GM19023 (cell line): ENCODE data around the gene PPTC7.
"Not testable (repeated sequence)": the region's sequence is repeated elsewhere in the genome, so short reads cannot be mapped to it uniquely, and the experiment has no call there.

ENCODE experiments used
- ATAC-seq: cut with Tn5 transposase; IDR thresholded peaks from one replicate; pipeline ENCODE4 v1.9.1; 2021; ENCODE audit warnings: mild to moderate bottlenecking, moderate library complexity; ENCODE audit not compliant: unreplicated experiment

Gene PPTC7

DNA sequence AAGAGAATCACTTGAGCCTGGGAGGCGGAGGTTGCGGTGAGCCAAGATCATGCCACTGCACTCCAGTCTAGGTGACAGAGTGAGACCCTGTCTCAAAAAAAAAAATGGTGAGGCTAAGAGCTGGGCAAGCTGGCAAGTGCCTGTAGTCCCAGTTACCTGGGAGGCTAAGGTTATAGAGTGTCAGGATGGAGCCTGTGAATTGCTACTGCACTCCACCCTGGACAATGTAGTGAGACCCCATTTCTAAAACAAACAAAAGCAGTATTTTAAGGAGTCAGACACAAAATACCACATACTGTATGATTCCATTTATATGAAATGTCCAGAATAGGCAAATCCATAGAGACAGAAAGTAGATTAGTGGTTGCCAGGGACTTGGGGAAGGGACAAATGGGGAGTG is 4.0 kb upstream of the PPTC7 start:
- ATAC-seq = not testable (repeated sequence)

DNA sequence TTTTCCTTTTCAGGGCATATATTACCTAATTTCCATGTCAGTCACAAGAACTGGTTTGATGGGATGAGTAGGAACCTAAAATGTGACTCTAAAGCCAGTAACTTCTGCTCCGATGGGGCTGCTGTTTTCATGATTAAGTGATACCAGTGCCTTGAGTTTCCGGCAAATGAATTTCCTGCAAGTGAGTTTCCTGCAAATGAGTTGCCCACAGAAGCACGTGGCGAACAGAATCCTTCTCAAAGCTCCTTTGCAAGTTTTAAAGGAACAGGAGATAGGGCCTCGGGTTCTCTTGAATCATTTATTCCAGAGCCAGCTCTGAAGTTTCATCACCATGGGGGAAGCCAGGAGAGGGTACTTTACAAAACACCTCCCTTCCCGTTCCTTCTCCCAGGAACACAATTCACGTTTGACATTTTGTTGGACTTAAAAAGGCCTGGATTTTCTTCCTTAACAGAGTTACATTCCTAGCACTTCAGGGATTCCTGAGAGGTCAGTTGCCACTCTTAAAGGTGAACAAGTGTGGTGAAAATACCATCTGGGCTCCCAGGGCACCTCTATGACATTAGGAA is 2.2 kb upstream of the PPTC7 start:
- no peak for ATAC-seq

DNA sequence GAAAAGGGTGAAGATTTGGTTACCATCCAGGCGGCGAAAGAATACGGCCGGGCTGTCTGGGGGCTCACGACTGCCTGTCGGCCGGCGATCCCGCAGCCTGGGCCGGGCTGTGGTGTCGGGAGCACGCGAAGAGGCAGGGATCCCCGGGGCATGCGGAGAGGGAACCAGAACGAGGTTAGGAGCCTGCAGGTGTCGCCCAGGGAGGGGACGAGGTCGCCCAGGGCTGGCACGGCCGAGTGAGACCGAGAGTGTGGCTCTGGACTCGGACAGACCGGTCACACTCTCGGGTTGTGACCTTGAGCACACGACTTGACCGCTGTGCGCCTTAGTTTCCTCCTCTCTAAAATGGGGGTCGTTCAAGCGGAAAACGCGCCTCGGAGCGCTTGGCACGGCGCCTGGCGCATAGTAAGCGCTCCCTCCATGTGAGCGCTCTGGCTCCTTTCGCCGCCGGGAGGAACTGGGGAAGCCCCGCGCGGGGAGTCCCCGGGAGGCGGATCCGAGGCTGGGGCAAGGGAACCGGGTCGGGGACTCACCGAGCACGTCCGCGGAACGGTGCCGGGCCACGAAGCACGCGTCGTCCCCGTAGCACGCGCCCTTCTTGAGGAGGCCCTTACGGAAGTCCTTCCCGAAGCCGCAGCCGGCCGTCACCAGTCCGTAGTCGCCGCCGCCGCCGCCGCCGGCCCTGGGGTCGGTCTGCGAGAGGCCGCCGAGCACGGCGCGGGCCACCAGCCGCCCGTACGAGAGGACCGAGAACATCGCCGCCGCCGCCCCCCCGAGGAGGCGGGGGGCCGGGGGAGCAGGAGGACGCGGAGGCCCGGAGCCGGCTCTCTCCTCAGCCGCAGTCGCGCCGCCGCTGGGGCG is 612 bp downstream of the PPTC7 start:
- peak; percentile 38 for ATAC-seq

DNA sequence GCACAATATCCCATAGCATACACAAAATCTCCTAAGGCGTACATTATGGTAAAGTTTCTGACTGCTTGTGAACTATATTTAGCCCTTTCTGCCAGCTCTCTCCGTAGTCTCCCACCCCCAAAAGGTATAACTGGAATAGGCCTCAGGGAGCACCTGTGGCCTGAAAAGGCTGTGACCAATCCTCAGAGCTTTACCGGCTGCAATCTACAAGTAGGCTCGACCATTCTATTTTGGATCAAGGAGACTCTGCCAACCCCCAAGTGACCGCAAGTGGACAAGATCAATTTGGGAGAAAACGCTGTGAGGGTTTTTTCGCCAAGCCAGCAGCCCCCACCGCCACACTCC is 1.2 kb downstream of the PPTC7 start:
- no peak for ATAC-seq

DNA sequence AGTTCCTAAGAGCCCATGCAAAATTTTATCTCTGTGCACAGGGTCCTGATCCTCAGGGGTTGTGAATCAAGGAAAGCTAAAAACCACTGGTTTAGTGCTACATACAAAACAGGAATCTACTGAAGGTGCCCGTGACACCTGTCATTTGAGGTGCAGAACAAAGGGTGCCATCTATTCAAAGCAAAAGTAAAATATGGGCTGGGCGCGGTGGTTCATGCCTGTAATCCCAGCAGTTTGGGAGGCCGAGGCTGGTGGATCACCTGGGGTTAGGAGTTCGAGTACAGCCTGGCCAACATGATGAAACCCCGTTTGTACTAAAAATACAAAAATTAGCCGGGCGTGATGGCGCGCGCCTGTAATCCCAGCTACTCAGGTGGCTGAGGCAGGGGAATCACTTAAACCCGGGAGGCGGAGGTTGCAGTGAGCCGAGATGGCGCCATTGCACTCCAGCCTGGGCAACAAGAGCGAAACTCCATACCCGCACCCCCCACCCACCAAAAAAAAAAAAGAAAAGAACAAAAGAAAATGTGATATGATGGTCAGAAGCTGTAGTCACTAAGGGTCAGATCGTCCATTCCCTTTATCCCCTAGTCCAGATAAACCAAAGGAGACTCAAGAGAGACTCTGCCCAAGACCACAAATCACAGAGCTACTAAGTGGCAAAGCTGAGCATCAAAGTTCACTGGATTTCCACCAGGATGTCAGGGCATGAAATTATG is 3.4 kb downstream of the PPTC7 start:
- no peak for ATAC-seq

DNA sequence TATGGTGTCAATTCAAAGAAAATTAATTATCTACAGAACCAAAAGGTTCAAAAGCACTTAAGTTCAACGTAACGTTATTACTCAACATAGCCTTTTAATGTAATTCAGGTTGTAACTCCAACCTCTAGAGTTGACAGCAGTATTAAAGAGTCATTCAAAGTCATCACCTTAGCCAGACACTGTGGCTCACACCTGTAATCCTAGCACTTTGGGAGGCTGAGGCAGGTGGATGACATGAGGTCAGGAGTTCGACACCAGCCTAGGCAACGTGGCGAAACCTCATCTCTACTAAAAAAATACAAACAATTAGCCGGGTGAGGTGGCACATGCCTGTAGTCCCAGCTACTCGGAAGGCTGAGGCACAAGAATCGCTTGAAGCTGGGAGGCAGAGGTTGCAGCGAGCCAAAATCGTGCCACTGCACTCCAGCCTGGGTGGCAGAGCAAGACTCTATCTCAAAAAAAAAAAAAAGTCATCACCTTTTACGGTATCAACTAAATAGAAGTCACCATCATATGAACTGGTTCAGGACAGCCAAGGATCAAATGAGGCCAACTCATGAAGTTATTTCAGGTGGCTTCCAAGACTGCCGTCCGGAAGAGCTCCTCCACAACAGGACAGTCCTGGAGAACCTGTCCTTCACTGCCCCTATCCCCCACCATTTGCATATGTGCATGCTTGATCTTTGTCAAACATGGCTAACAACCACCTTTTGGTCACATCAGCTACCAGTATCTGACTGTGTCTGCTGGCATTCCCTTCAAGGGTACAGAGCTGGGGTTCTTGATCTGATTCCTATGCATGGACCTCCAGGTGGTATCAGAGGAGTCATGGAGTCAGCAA is 4.2 kb downstream of the PPTC7 start:
- ATAC-seq = no peak

DNA sequence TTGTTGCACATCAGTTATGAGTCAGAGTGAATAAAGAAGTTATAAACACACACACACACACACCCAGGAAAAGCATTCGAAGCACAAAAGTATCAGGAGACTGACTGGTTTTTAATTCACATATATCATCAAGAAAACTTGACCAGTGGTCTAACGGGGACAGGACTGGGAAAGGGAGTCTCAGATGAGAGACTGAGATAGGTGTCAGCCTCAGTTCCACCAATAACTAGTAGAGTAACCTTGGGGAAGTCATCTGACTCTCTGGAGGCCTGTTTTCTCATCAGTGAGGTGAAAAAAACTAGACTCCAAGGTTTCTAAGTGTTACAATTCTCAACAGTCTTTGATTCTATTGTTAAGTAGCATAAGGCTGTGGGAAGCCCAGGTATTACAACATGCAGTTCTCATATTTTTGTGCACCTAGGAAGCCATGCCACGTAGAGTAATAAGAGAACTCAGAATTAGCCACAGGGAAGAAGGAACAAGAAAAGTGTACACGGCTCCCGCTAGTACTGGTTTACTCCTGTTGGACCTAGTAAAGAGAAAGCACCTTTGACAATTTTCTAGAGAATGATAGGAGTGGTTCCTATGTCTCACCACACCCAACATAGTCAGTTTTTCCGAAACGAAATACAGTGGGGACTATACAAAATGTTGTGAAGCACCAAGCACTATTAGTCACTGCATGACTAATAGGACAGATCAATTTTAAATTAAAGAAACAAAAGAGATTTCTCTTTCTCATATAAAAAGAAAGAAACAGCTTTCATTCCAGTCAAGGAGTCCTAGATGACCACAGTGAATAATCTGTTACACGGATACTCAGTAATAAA is 5.0 kb downstream of the PPTC7 start:
- ATAC-seq = no peak

DNA sequence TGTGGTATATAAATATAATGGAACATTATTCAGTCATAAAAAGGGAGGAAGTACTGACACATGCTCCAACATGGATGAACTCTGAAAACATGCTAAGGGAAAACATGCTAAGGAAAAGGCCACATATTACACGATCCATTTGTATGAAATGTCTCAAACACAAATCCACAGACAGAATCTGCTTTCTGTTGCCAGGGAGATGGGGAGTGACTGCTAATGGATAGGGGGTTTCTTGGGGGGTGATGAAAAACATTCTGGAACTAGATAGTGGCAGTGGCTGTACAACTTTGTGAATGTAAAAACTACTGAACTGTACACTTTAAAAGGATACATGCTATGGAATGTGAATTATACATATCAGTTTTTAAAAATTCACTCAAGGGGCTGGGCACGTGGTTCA is 6.6 kb downstream of the PPTC7 start:
- no peak for ATAC-seq

DNA sequence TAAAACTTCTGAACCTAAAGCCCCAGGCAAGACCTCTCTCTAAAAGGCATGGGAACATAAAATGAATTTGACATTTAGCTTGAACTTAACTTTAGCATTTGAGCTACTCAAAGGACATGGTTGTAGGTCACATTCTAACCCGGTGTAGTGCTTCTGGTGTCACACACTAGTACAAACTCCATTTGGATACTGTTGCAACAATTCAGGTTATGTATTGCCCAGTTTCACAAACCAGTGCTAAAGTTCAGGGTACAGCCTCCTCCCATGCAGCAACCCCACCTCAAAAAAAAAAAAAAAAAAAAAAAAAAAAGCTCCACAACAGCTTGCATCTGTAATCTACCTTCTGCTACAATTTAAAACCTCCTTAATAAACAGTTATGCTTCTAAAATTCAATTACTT is 7.8 kb downstream of the PPTC7 start:
- no peak for ATAC-seq

DNA sequence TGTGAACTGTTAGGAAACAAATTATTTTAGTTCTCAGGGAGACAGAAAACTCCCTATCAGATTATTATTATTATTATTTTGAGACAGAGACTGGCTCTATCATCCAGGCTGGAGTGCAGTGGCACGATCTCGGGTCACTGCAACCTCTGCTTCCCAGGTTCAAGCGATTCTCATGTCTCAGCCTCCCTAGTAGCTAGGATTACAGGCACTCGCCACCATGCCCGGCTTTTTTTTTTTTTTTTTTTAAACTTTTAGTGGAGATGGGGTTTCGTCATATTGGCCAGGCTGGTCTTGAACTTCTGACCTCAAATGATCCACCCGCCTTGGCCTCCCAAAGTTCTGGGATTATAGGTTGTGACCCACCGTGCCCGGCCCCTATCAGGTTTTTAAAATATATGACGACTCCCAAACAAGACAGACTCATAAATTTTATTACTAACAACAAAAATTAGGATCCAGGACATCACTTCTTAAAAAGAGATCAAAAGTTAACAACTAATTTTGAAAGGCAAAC is 8.3 kb downstream of the PPTC7 start:
- ATAC-seq = not testable (repeated sequence)

DNA sequence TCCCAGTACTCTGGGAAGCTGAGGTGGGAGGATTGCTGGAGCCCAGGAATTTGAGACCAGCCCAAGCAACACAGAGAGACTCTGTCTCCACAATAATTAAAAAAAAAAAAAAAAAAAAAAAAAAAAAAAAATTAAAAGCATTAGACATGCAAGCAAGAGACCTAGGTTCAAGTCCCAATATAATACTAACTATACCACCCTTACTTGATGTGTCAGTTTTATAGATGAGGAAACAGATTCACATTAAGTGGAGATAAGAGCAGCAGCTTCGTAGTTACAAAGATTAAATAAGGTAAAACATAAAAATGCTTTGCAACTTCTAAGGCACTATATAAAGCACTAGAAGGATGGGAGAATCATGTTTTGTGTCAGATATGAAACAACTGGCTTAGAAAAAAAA is 9.1 kb downstream of the PPTC7 start:
- ATAC-seq = no peak

DNA sequence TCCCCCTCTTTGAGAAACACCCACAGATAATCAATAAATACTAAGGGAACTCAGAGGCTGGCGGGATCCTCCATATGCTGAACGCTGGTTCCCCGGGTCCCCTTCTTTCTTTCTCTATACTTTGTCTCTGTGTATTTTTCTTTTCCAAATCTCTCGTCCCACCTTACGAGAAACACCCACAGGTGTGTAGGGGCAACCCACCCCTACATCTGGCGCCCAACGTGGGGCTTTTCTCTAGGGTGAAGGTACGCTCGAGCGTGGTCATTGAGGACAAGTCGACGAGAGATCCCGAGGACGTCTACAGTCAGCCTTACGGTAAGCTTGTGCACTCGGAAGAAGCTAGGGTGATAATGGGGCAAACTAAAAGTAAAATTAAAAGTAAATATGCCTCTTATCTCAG is 12.3 kb downstream of the PPTC7 start:
- ATAC-seq = not testable (repeated sequence)

DNA sequence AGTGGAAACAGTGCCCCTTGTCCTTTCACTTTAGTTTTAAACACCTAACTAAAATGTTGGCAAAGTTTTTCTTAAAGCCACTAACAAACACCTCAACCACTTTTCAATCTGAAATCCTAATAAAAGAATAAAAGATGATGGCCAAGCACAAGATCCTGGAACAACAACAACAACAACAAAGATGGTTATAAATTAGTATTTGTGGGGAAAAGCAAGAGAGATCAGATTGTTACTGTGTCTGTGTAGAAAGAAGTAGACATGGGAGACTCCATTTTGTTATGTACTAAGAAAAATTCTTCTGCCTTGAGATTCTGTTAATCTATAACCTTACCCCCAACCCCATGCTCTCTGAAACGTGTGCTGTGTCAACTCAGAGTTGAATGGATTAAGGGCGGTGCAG is 13.3 kb downstream of the PPTC7 start:
- ATAC-seq = not testable (repeated sequence)

DNA sequence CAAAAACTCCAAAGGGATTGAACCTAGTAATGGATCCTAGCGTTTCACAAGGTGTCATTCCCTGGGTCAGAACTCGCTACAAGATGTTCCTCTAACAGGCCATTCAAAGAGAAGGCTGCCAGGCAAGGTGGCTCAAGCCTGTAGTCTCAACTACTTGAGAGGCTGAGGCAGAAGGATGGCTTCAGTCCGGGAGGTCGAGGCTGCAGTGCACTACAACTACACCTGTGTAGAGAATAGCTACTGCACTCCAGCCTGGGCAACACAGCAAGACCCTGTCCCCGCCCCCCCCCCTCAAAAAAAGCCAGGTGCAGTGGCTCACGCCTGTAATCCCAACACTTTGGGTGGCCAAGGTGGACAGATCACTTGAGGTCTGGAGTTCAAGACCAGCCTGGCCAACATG is 14.4 kb downstream of the PPTC7 start:
- ATAC-seq = no peak

DNA sequence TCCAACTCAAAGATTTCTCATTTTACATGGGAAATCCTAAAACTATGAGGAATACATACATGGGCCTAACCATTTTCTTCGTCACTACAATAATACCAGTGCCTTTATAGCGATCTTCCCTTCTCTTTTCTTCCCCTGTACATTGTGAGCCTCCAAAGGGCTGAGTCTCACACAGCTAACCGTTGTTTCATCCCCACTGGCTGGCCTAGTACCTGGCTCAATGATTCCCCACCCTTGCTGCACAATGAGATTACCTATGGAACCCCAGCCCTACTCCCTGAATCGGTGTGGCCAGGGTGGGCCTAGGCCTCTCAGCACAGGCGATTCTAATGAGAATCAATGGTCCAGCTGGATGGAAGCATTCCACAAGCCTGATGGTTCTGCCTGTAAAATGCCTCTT is 16.1 kb downstream of the PPTC7 start:
- ATAC-seq = no peak

DNA sequence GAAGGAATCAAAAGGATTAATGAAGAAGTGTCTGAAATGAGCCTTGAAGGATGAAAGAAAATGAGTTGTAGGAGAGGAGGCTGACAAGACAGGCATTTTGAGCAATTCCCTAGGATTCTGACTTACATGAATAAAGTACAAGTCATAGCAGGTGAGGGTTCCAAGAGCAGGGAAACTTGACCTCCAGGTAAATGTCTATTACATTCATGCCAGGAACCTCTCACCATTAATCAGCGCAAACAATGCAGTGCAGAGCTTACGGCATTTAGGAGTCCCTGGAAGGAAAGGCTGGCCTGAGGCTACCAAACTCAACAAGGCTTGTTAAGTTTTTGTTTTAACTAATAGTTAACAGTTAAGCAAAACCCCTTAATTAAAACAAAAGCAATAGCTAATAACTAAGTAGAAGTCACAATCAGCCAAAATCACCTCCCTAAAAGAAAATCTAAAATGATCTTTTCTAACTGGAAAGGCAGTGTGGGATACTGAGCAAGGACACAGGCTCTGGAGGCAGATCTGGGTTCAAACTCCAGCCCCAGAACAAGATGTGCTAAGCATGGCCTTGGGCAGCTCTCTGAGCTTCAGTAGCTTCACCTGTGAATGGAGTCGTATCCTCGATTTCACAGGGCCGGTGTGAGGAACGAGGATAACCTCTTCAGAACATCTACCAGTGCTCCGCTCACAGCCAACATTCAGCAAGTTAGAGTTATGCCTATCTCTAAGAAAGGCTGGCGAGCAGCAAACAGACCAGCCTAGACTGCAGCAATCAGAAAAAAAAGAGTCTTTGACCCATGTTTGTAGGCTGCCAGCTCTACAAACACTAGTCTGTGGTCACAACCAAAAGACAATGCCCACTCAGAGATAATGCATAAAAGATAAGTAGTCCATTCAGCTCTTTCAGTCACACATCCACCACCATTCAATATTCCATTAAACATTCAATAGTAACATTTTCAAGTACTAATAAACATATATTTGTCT is 16.9 kb downstream of the PPTC7 start:
- no peak for ATAC-seq

DNA sequence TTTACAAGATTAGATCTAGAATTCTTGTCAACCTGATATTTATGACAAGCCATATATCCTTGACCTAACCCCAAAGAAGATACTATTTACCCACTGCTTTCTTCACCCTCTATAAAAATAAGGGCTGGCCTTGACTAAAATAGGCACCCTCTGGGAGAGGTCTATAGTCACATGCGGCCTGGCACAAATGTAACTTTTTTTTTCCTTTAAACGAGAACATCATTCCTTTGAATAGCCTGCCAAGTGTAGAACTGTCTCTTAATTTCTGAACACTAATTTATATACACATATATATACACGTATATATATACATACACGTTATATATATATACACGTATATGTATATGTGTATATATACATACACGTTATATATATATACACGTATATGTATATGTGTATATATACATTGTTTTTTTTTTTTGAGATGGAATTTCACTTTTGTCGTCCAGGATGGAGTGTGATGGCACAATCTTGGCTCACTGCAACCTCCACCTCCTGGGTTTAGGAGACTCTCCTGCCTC is 18.6 kb downstream of the PPTC7 start:
- ATAC-seq = no peak

DNA sequence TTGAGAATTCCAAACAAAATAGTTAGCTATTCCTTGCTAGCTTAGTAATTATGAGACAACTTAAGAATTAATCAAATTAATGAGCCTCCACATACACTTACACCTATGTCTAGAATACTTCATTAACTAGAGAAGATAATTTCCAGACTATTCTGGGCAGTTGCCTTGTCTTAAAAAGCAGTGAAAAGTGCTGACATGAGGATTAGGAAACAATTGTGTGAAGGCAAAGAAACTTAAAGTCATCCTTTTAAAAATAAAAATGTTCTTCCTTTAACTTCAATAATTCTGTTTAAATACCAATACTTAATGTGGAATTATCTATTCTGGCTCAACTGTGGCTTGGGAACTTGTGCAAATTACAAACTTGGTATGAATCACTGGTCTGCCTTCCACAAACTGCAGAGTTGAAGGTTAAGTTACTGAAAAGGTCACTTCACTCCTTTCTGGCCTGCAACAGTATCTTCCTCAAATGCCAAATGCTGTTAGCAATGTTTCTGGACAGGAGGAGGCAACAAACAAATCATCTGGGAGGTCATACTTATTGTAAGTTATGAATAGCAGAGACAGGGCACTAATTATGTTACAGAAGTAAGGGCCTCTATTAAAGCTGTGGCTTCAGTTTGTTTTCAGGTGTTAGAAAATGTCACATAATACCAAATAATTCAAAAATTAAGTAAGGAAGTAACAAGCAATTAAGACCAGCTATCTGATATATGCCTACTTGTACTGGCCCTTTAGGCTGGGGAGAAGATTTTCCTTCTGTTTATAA is 19.2 kb downstream of the PPTC7 start:
- ATAC-seq = no peak
